OCI-LY1 (cell line): ENCODE results near the gene KLK1.

ENCODE experiments used
- EZH2 ChIP-seq: fragments of 200-600 bp; sonication (generic), shearing (Covaris generic); IDR thresholded peaks from 2 replicates; pipeline ENCODE4 v1.8.0; 2017; ENCODE audit warnings: borderline replicate concordance, mixed run types, mild to moderate bottlenecking, antibody characterized with exemption, low read length, moderate library complexity, mixed read lengths
- TF ChIP-seq, protein P1 (sequence below): fragments of 200-600 bp; sonication (generic), shearing (Covaris generic); IDR thresholded peaks from 2 replicates; pipeline ENCODE4 v1.5.1; 2017; ENCODE audit warnings: mild to moderate bottlenecking, antibody characterized with exemption, low read length, moderate library complexity, mixed read lengths

DNA sequence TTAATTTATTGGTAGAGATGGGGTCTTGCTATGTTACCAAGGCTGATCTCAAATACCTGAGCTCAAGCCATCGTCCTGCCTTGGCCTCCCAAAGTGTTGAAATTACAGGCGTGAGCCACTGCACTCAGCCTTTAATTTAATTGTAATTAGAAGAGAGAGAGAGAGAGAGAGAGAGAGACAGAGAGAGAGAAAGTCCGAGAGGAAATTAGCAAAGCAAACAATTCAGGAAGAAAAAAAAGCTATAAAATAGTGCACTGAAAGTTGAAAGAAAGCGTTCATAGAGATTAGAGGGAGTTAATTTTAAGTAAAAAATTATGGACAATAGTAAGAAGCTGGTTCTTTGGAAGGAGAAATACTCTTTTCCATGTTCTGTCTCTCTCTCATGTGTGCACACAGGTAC lies 46.3 kb downstream of the KLK1 start:
- TF ChIP-seq, protein P1, sequence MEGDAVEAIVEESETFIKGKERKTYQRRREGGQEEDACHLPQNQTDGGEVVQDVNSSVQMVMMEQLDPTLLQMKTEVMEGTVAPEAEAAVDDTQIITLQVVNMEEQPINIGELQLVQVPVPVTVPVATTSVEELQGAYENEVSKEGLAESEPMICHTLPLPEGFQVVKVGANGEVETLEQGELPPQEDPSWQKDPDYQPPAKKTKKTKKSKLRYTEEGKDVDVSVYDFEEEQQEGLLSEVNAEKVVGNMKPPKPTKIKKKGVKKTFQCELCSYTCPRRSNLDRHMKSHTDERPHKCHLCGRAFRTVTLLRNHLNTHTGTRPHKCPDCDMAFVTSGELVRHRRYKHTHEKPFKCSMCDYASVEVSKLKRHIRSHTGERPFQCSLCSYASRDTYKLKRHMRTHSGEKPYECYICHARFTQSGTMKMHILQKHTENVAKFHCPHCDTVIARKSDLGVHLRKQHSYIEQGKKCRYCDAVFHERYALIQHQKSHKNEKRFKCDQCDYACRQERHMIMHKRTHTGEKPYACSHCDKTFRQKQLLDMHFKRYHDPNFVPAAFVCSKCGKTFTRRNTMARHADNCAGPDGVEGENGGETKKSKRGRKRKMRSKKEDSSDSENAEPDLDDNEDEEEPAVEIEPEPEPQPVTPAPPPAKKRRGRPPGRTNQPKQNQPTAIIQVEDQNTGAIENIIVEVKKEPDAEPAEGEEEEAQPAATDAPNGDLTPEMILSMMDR = no peak
- TF ChIP-seq EZH2 = no peak
